ENCODE data around the gene ERG. TPM values are rescaled to one million over a fixed set of nuclear protein-coding genes. Genes with fewer than 3 reads are reported as not detected.

ERG gene
- total RNA-seq, 4 donors from 2014 or later: 4.2 to 20.6 (median 4.8) TPM

GRCh38 chr21:38436341-38436740 is 61.9 kb downstream of the ERG start:
- Histone ChIP-seq H3K9me3 (no peaks in the 10 kb centered on the region), H3K27ac (no peak overlapping the region), H3K4me3 (no peak overlapping the region), H3K36me3 (no peaks in the 10 kb centered on the region), H3K27me3 (no peaks in the 10 kb centered on the region), H3K4me1 (no peaks in the 10 kb centered on the region)
- TF ChIP-seq POLR2A (IDR thresholded peaks at IDR 0.05): no peak
- TF ChIP-seq CTCF (IDR thresholded peaks at IDR 0.05): no peak
- DNase-seq: no peak

GRCh38 chr21:38434913-38435533 is 63.3 kb downstream of the ERG start:
- no peak overlapping the region for H3K27ac ChIP-seq
- no peaks in the 10 kb centered on the region for H3K4me1 ChIP-seq
- H3K9me3 ChIP-seq: no peaks in the 10 kb centered on the region
- TF ChIP-seq POLR2A (IDR thresholded peaks at IDR 0.05) (no peak), CTCF (IDR thresholded peaks at IDR 0.05) (no peak)
- no peak for DNase-seq
- H3K27me3 ChIP-seq: no peaks in the 10 kb centered on the region
- H3K4me3 ChIP-seq: no peak overlapping the region
- no peaks in the 10 kb centered on the region for H3K36me3 ChIP-seq

- Histone ChIP-seq H3K36me3 (no peaks in the 10 kb centered on the region), H3K9me3 (no peaks in the 10 kb centered on the region), H3K4me3 (no peak overlapping the region), H3K27ac (no peak overlapping the region), H3K27me3 (no peaks in the 10 kb centered on the region), H3K4me1 (no peaks in the 10 kb centered on the region)
- no peak for DNase-seq
- no peak for TF ChIP-seq CTCF (IDR thresholded peaks at IDR 0.05)
- no peak for TF ChIP-seq POLR2A (IDR thresholded peaks at IDR 0.05)
These were observed 64.8 kb downstream of the ERG start for GRCh38 chr21:38433471-38433870.

- DNase-seq: no peak
- TF ChIP-seq POLR2A (IDR thresholded peaks at IDR 0.05) (no peak), CTCF (IDR thresholded peaks at IDR 0.05) (no peak)
- Histone ChIP-seq H3K4me3 (no peak overlapping the region), H3K27me3 (no peaks in the 10 kb centered on the region), H3K4me1 (no peaks in the 10 kb centered on the region), H3K9me3 (no peaks in the 10 kb centered on the region), H3K27ac (no peak overlapping the region), H3K36me3 (no peaks in the 10 kb centered on the region)
These were observed 67.8 kb downstream of the ERG start for GRCh38 chr21:38430401-38430984.

- TF ChIP-seq POLR2A (IDR thresholded peaks at IDR 0.05): no peak
- no peak for TF ChIP-seq CTCF (IDR thresholded peaks at IDR 0.05)
- no peaks in the 10 kb centered on the region for H3K27me3 ChIP-seq
- H3K27ac ChIP-seq: no peak overlapping the region
- no peaks in the 10 kb centered on the region for H3K9me3 ChIP-seq
- H3K4me1 ChIP-seq: no peaks in the 10 kb centered on the region
- no peaks in the 10 kb centered on the region for H3K36me3 ChIP-seq
- no peak for DNase-seq
- H3K4me3 ChIP-seq: no peak overlapping the region
These were observed 69.3 kb downstream of the ERG start for GRCh38 chr21:38429011-38429410.

All from Peyer's patch (tissue), 4 donors.